ENCODE measurements around the gene NOC2L.

GRCh38 chr1:962381-963300, 3.6 kb upstream of the NOC2L start:
- TF ChIP-seq CTCF (IDR thresholded peaks at IDR 0.05): no peak
- no peak for TF ChIP-seq POLR2AphosphoS5 (IDR thresholded peaks at IDR 0.05)
